Fibroblast of skin of scalp (primary cell): ENCODE measurements around the gene ENOX2.
"Not testable (repeated sequence)": the region's sequence is repeated elsewhere in the genome, so short reads cannot be mapped to it uniquely, and the experiment has no call there.

ENCODE experiments used
- DNase-seq: peaks from one replicate; pipeline ENCODE4 v3.0.0-alpha.2; 2013

The ENOX2 gene

GRCh38 chrX:130825525-130825924 lies 77.5 kb downstream of the ENOX2 start:
- no peak for DNase-seq

- DNase-seq: not testable (repeated sequence)
Measured at GRCh38 chrX:130819367-130819766, 83.6 kb downstream of the ENOX2 start.

DNA sequence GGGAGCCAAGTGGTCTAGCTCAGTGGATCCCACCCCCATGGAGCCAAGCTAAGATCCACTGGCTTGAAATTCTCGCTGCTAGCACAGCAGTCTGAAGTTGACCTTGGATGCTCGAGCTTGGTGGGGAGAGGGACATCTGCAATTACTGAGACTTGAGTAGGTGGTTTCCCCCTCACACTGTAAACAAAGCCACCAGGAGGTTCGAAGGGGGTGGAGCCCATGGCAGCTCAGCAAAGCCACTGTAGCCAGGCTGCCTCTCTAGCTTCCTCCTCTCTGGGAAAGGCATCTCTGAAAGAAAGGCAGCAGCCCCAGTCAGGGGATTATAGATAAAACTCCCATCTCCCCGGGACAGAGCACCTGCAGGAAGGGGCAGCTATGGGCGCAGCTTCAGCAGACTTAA lies 89.1 kb downstream of the ENOX2 start:
- not testable (repeated sequence) for DNase-seq

DNA sequence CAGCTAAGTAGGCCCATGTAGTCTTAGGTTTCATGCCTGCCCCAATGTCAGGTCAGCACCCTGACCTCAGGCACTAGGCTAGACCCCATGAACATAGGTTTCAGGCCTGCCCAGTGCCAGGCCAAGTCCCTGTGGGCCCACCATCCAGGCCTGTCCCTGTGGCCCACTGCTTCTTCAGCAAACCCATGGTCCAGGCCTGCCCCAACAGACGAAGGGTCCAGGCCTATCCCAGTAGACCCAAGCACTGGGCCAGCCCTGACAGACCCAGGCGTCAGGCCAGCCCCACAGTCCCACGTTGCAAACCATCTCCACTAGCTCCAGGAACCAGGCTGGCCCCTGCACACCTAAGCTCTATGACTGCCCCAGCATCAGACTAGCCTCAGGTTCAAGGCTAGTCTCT lies 92.4 kb downstream of the ENOX2 start:
- DNase-seq: no peak

GRCh38 chrX:130805903-130806302 lies 97.1 kb downstream of the ENOX2 start:
- DNase-seq: no peak

DNA sequence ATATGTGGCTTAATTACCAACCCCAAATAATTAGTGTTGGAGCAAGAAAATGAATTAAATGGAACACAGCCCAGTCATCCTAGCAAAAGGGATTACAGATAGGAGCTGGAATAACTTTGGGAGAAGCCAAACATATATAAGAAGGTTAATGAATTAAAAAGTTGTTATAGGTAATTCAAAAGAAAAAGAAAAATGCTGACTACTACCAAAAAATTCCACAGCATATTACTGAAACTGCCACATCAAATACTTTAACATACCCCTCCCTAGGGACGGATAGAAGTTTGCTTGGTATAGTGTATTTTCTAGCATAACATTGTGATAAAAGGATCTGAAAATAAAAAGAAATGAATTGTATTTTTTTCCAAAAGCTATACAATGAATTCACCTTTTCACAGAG lies 99.5 kb downstream of the ENOX2 start:
- no peak for DNase-seq

GRCh38 chrX:130801901-130802300 lies 101.1 kb downstream of the ENOX2 start:
- no peak for DNase-seq

GRCh38 chrX:130799393-130799792 lies 103.6 kb downstream of the ENOX2 start:
- DNase-seq: no peak

DNA sequence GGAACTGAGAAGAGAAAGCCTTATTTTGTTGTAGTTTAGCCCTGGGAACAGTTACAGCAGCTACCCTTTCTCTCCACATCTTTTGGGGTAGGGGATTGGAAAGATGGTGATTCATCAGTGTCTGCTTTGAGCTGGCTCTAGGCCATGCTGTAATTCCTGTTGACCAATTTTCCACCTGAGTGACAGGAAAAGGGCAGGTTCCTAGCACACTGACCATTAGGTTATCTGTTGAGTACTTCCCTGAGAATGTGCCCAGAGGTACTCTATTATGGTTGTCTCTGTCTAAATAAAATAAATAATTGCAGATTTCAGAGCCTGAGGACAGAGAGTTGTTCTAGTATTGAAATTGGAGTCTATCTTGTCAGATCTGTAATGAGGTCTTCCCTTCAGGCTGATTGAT lies 109.0 kb downstream of the ENOX2 start:
- no peak for DNase-seq

GRCh38 chrX:130791870-130792269 lies 111.1 kb downstream of the ENOX2 start:
- DNase-seq: not testable (repeated sequence)

DNA sequence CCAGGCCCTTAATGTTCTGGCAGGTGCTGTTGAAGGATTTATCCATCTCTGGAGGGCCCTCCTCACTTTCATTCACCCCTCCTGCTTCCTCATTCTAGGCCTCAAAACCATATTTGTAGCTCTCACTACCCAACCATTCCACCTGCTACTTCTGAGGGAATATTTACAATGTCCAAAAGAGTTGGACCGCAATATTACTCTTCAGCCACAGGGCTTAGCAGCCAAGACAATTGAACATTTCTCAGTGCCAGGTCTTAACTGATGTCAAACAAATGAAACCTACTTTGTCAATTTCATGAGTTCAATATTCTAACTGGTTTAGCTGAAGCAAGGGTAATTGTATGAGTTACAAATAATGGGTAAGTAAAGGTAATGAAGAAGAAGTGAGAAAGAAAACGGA lies 113.2 kb downstream of the ENOX2 start:
- DNase-seq: no peak

DNA sequence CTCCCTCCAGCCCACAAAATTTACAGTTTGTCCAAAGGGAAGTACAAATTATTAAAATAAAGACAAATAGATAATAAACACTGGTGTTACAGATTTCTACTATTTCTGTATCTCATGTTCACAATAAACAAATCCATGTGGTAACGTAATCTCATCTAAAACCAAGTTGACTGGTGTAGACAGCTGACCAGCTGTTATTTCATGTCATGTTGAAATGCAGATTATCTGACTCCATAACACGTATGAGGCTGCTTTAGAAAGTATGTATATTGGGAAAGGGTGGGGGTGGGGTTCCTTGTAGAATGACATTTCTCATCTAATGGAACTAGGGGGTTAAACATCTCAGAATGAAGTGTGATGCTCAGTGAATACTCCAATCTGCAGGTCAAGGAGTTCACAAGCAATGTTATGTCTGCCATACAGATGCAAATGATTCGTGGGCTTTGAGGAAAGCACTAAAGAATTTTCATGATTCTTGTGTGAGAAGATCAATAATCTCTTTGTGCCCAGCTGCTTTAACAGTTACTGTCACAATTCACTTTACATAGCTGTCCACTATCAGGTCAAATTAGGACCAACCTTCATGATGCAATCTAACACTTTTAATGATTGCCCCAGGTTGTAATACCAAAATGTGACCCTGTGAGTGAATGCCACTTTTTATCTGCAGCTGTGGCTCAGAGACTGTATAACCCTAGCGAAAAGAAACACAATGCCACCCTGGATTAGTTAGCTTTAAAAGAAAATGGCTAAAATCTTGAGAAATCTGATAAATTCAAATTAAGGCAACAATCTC lies 114.0 kb downstream of the ENOX2 start:
- no peak for DNase-seq

DNA sequence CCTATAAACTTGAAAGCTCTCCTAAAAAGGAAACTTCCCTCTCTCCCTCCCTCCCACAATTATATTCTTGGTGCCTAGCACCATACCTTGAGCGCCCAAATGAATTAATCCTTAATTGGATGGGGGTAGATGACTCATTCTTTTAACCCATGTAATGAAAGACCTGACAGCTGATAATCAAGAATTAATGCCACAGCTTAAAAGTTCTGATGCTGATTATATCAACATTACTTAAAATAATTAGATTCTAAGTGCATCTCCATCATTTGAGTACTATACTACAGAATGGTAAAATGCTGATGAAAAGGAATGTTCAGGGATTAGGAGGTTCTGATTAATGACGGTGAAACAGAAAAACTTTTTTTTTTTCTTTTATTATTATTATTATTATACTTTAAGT lies 117.0 kb downstream of the ENOX2 start:
- DNase-seq: no peak

DNA sequence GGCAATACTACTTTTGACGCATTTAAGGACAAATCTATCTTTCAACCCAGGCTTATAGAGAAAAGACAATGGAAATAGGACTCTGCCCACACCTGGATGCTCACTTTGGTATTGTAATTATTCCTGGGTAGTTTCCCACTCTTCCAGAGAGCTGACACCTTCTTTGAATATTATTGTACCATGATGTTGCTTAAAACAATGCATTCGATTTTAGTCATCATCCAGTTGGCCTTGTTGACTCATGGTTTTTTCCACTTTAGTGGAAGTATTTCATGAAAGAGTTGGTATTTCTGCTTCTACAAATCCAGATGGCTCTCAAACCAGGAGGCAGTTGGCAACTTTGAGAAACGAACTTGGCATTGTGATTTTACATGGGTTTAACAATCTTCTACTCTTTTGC lies 124.2 kb downstream of the ENOX2 start:
- no peak for DNase-seq

GRCh38 chrX:130775849-130776248 lies 127.2 kb downstream of the ENOX2 start:
- DNase-seq: no peak

- no peak for DNase-seq
Measured at GRCh38 chrX:130772776-130773143, 130.2 kb downstream of the ENOX2 start.

GRCh38 chrX:130772105-130772775 lies 130.8 kb downstream of the ENOX2 start:
- DNase-seq: peak; percentile 51

DNA sequence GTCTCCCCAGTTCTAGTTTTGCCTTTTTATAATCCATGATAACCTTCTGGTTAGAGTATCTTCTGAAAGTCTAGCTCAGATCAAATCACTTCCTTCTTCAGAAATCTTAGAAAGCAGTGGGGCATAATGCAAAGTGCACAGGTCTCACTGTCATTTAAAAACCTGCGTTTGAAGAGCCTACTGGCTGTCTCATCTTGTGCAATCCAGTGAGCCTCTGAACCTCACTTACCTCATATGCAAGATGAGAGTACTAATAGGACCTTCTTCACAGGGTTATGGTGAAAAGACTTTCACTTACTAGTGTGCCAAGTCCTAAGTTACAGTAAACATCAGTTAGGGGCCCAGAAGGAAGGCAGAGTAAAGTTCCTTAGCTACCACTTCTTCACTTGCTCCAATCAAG lies 131.4 kb downstream of the ENOX2 start:
- no peak for DNase-seq

DNA sequence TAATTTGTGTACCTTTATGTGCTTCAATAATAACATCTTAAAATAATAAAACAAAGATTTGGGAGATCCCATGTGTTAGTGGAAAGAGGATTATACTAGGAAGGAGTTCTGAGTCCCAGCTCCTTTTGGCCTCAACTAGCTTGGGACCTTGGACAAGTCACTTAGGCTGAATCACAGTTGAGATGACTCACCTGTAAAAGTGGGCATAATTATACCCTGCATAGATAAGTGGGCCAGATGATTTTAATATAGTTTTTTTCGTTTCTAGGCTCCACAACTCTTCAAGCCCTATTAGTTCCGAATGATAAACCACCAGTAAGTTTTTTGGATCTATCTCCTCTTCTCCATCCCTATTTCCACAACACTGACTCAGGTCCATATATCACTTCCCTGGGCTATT lies 131.8 kb downstream of the ENOX2 start:
- DNase-seq: no peak

GRCh38 chrX:130770615-130771014 lies 132.4 kb downstream of the ENOX2 start:
- peak; percentile 79 for DNase-seq

- no peak for DNase-seq
Measured at GRCh38 chrX:130769835-130770234, 133.2 kb downstream of the ENOX2 start.

DNA sequence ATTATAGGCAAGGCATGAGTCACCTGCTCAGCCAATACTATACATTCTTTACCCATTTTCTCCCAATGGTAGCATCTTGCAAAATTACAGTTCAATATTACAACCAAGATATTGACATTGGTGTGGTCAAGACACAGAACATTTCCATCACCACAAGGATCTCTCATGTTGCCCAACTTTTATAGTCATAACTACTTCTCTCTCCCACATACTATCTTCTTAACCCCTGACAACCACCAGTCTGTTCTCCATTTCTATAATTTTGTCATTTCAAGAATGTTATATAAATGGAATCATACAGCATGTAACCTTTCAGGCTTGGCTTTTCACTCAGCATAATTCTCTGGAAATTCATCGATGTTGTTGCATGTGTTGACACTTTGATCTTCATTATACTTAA lies 144.9 kb downstream of the ENOX2 start:
- no peak for DNase-seq

- DNase-seq: no peak
Measured at GRCh38 chrX:130756233-130756632, 146.8 kb downstream of the ENOX2 start.

DNA sequence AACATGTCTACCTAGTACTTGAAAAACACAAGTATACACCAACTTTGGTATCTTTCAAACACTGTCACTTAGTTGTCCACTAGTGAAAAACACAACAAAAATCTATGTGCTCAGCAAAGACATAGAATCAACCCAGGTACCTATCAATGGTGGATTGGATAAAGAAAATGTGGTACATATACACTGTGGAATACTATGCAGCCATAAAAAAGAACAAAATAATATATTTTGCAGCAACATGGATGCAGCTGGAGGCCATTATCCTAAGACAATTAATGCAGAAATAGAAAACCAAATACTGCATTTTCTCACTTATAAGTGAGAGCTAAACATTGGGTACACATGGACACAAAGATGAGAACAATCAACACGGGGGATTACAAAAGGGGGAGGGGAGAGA lies 148.7 kb downstream of the ENOX2 start:
- no peak for DNase-seq
